Lung (tissue), 12 donors: ENCODE results near the gene DIP2C. TPM values are rescaled to one million over a fixed set of nuclear protein-coding genes. Genes with fewer than 3 reads are reported as not detected.

Experiments used
- ATAC-seq: fragments of 200-7000 bp; cut with Tn5 transposase; one replicate; pipeline ENCODE4 v1.9.1; 2020; ENCODE audit warnings: moderate number of reproducible peaks; ENCODE audit not compliant: insufficient read depth, low FRiP score
- DNase-seq, 3 donors: peaks; one replicate each; pipeline ENCODE4 v3.0.0-alpha.2; 2013 to 2017
- H3K27ac ChIP-seq, 2 donors: one replicate each; pipeline ENCODE4 v1.5.1; 2013; ENCODE audit warnings: mild to moderate bottlenecking in 2 of 2, moderate library complexity in 2 of 2, control low read depth in 1 of 2, inconsistent platforms in 1 of 2, low read depth in 1 of 2, low read length in 1 of 2
- H3K27me3 ChIP-seq, 3 donors: one replicate each; pipeline ENCODE4 v1.5.1; 2013; ENCODE audit warnings: low read length in 2 of 3; ENCODE audit not compliant: control insufficient read depth in 3 of 3, insufficient read depth in 3 of 3
- H3K36me3 ChIP-seq, 4 donors: one replicate each; pipeline ENCODE4 v1.5.1; 2013; ENCODE audit warnings: low read length in 4 of 4, mild to moderate bottlenecking in 1 of 4, moderate library complexity in 1 of 4; ENCODE audit not compliant: control insufficient read depth in 4 of 4, insufficient read depth in 4 of 4
- H3K4me1 ChIP-seq, 5 donors: one replicate each; pipeline ENCODE4 v1.5.1; 2013; ENCODE audit warnings: low read length in 5 of 5, mild to moderate bottlenecking in 2 of 5, moderate library complexity in 1 of 5; ENCODE audit not compliant: control insufficient read depth in 5 of 5, insufficient read depth in 5 of 5
- H3K4me3 ChIP-seq: one replicate; pipeline ENCODE4 v1.5.1; 2013; ENCODE audit warnings: mild to moderate bottlenecking, control low read depth, moderate library complexity
- H3K9ac ChIP-seq, 2 donors: one replicate each; pipeline ENCODE4 v1.5.1; 2013; ENCODE audit warnings: low read length in 2 of 2, control low read depth in 1 of 2; ENCODE audit not compliant: insufficient read depth in 1 of 2
- H3K9me3 ChIP-seq, 4 donors: one replicate each; pipeline ENCODE4 v1.5.1; 2013; ENCODE audit warnings: low read length in 3 of 4, mild to moderate bottlenecking in 1 of 4, moderate library complexity in 1 of 4; ENCODE audit not compliant: control insufficient read depth in 4 of 4, insufficient read depth in 3 of 4
- CTCF ChIP-seq: IDR thresholded peaks from 2 replicates; pipeline ENCODE4 v1.5.1; 2012; ENCODE audit warnings: mild to moderate bottlenecking; ENCODE audit errors: control extremely low read depth, extremely low read depth
- WGBS, 2 donors: extraction: QIAGEN DNeasy Blood & Tissue Kit; methylation state at CpG; one replicate each; pipeline ENCODE4 v1.1.7; 2013; 5-methylcytosine and 5-hydroxymethylcytosine counted together
- polyA plus RNA-seq, 2 donors: library from polyadenylated mRNA; stranded (reverse); fragments of 200-250 nt; gene quantifications; one replicate each; pipeline ENCODE4 v1.2.1, GENCODE V29; 2013
- total RNA-seq, 2 donors: library from RNA; depleted of rRNA in 1 of 2; stranded (reverse); fragments of >200 nt in 1 of 2; gene quantifications; one replicate each; pipeline ENCODE4 v1.2.1, GENCODE V29; 2014 to 2021
- donor health status: control.
- donor health status: control.
- donor health status: Bipolar disorder and iron deficiency.
- donor health status: healthy.
- donor health status: DM: yes; HTN: yes; CAD: no.

DIP2C gene
- total and polyA plus RNA-seq, 4 donors, result 3.6 to 20.0 (median 9.5) TPM

GRCh38 chr10:288316-289200 lies 400.9 kb downstream of the DIP2C start:
- H3K4me3 ChIP-seq, result no peak overlapping the region
- WGBS, 2 donors, result 93 to 94% methylated on average over 27 of the region's 27 CpGs
- H3K36me3 ChIP-seq, result peaks cover 0 to 26% (median 17%) of the 10 kb centered on the region in 4 donors
- ATAC-seq, result no peak
- no peak overlapping the region for H3K9ac ChIP-seq
- H3K4me1 ChIP-seq, result peaks cover 0 to 2% (median 0%) of the 10 kb centered on the region in 5 donors
- peaks cover 0 to 3% (median 1%) of the 10 kb centered on the region in 4 donors for H3K9me3 ChIP-seq
- DNase-seq, result no peak
- no peaks in the 10 kb centered on the region for H3K27me3 ChIP-seq
- no peak overlapping the region for H3K27ac ChIP-seq
- TF ChIP-seq CTCF, result no peak

GRCh38 chr10:287814-288213 lies 401.7 kb downstream of the DIP2C start:
- H3K4me3 ChIP-seq, result no peak overlapping the region
- H3K27me3 ChIP-seq, result no peaks in the 10 kb centered on the region
- peaks cover 0 to 3% (median 1%) of the 10 kb centered on the region in 4 donors for H3K9me3 ChIP-seq
- no peak for ATAC-seq
- no peak overlapping the region for H3K27ac ChIP-seq
- no peak overlapping the region for H3K9ac ChIP-seq
- no peak for DNase-seq
- H3K36me3 ChIP-seq, result peaks cover 0 to 28% (median 19%) of the 10 kb centered on the region in 4 donors
- no peak for TF ChIP-seq CTCF
- peaks cover 0 to 2% (median 0%) of the 10 kb centered on the region in 5 donors for H3K4me1 ChIP-seq
- WGBS, 2 donors, result 95 to 98% methylated on average over 4 of the region's 4 CpGs

GRCh38 chr10:287026-287709 lies 402.3 kb downstream of the DIP2C start:
- TF ChIP-seq CTCF, result no peak

More at GRCh38 chr10:287026-287709, 402.3 kb downstream of the DIP2C start:
- DNase-seq (no peak), ATAC-seq (no peak)
- Histone ChIP-seq H3K9ac (no peak overlapping the region), H3K9me3 (peaks cover 0 to 3% (median 1%) of the 10 kb centered on the region in 4 donors), H3K36me3 (peaks cover 0 to 33% (median 23%) of the 10 kb centered on the region in 4 donors), H3K4me3 (no peak overlapping the region), H3K27ac (no peak overlapping the region), H3K4me1 (peaks cover 0 to 2% (median 0%) of the 10 kb centered on the region in 5 donors), H3K27me3 (no peaks in the 10 kb centered on the region)
- WGBS, 2 donors, result 79 to 87% methylated on average over 4 of the region's 4 CpGs
